CD4-positive, CD25-positive, alpha-beta regulatory T cell (primary cell): Measurements from ENCODE around the gene C1orf159. TPM values are rescaled to one million over a fixed set of nuclear protein-coding genes. Genes with fewer than 3 reads are reported as not detected.

ENCODE experiments used
- ATAC-seq, 2 donors: fragments of 150-1000 bp; cut with Tn5 transposase; one replicate each; pipeline ENCODE4 v1.10.0; 2021; ENCODE audit warnings: low read depth in 2 of 2, moderate number of reproducible peaks in 2 of 2, moderate library complexity in 1 of 2
- DNase-seq, 3 donors: peaks; one replicate each; pipeline versions ENCODE4 v3.0.0 to v3.0.0-alpha.2; 2012 to 2022; ENCODE audit warnings: mixed read lengths in 1 of 3
- H3K27ac ChIP-seq: one replicate; pipeline ENCODE4 v1.7.0; 2013; ENCODE audit warnings: mild to moderate bottlenecking, low read length; ENCODE audit not compliant: insufficient read depth, poor library complexity, severe bottlenecking
- H3K27me3 ChIP-seq: one replicate; pipeline ENCODE4 v1.7.0; 2013; ENCODE audit warnings: low read length; ENCODE audit not compliant: control insufficient read depth, insufficient read depth
- H3K36me3 ChIP-seq: one replicate; pipeline ENCODE4 v1.7.0; 2013; ENCODE audit warnings: mild to moderate bottlenecking, low read length, moderate library complexity; ENCODE audit not compliant: control insufficient read depth, insufficient read depth
- H3K4me1 ChIP-seq: 2 replicates; pipeline ENCODE4 v1.7.0; 2013; ENCODE audit warnings: mild to moderate bottlenecking, low read length; ENCODE audit not compliant: insufficient read depth, control insufficient read depth, poor library complexity, severe bottlenecking
- H3K4me3 ChIP-seq: one replicate; pipeline ENCODE4 v1.7.0; 2013; ENCODE audit warnings: low read depth, mild to moderate bottlenecking, low read length, moderate library complexity
- H3K9me3 ChIP-seq, 2 experiments: 1 replicate in 1 of 2; 2 replicates in 1 of 2; pipeline ENCODE4 v1.7.0; 2013; ENCODE audit warnings: low read length in 2 of 2, mild to moderate bottlenecking in 1 of 2, moderate library complexity in 1 of 2; ENCODE audit not compliant: control insufficient read depth in 2 of 2
- H3K27ac Mint-ChIP-seq, 3 donors: one replicate each; pipeline ENCODE4 v1.8.0; 2020 to 2022; ENCODE audit warnings: mild to moderate bottlenecking in 3 of 3, mixed read lengths in 3 of 3, moderate library complexity in 2 of 3
- H3K27me3 Mint-ChIP-seq: one replicate; pipeline ENCODE4 v1.8.0; 2022; ENCODE audit warnings: mild to moderate bottlenecking, mixed read lengths
- H3K36me3 Mint-ChIP-seq: one replicate; pipeline ENCODE4 v1.8.0; 2020; ENCODE audit warnings: mixed read lengths
- H3K4me1 Mint-ChIP-seq, 4 donors: one replicate each; pipeline ENCODE4 v1.8.0; 2020 to 2022; ENCODE audit warnings: mixed read lengths in 4 of 4, mild to moderate bottlenecking in 1 of 4
- H3K4me3 Mint-ChIP-seq, 4 donors: one replicate each; pipeline ENCODE4 v1.8.0; 2020 to 2022; ENCODE audit warnings: mild to moderate bottlenecking in 4 of 4, mixed read lengths in 4 of 4, moderate library complexity in 3 of 4
- H3K9me3 Mint-ChIP-seq, 7 donors: one replicate each; pipeline ENCODE4 v1.8.0; 2020 to 2022; ENCODE audit warnings: mixed read lengths in 7 of 7, mild to moderate bottlenecking in 3 of 7, moderate library complexity in 2 of 7
- polyA plus RNA-seq, 4 donors: library from polyadenylated mRNA; unstranded; fragments of 300-500 nt; fragmentation: Illumina TruSeq; gene quantifications; one replicate each; pipeline ENCODE4 v1.2.3, GENCODE V29; 2021
- total RNA-seq: library from RNA; stranded (reverse); gene quantifications from one replicate; pipeline ENCODE4 v1.2.3, GENCODE V29; 2022

The C1orf159 gene
- total and polyA plus RNA-seq, 5 donors from 2014 or later, result 3.0 to 20.0 (median 4.9) TPM

- Mint-ChIP-seq H3K36me3 (no peaks in the 10 kb centered on the region), H3K4me3 (no peak overlapping the region), H3K27ac (no peak overlapping the region), H3K9me3 (no peaks in the 10 kb centered on the region), H3K27me3 (peaks cover 6% of the 10 kb centered on the region), H3K4me1 (peaks cover 0 to 6% (median 2%) of the 10 kb centered on the region in 4 donors)
- no peak for DNase-seq
- Histone ChIP-seq H3K4me3 (no peak overlapping the region), H3K27ac (no peak overlapping the region), H3K9me3 (no peaks in the 10 kb centered on the region), H3K4me1 (no peaks in the 10 kb centered on the region), H3K36me3 (no peaks in the 10 kb centered on the region), H3K27me3 (no peaks in the 10 kb centered on the region)
- ATAC-seq, result no peak
Observed at GRCh38 chr1:1127551-1128451, 11.9 kb upstream of the C1orf159 start.

GRCh38 chr1:1125945-1126344 lies 10.1 kb upstream of the C1orf159 start:
- Histone ChIP-seq H3K4me3 (no peak overlapping the region), H3K9me3 (no peaks in the 10 kb centered on the region), H3K27me3 (no peaks in the 10 kb centered on the region), H3K27ac (no peak overlapping the region), H3K4me1 (peaks cover 9% of the 10 kb centered on the region), H3K36me3 (no peaks in the 10 kb centered on the region)
- Mint-ChIP-seq H3K4me3 (no peak overlapping the region), H3K27me3 (peaks cover 6% of the 10 kb centered on the region), H3K27ac (no peak overlapping the region), H3K9me3 (no peaks in the 10 kb centered on the region), H3K36me3 (no peaks in the 10 kb centered on the region), H3K4me1 (peaks cover 0 to 6% (median 2%) of the 10 kb centered on the region in 4 donors)
- ATAC-seq, result no peak
- DNase-seq, result no peak

DNA sequence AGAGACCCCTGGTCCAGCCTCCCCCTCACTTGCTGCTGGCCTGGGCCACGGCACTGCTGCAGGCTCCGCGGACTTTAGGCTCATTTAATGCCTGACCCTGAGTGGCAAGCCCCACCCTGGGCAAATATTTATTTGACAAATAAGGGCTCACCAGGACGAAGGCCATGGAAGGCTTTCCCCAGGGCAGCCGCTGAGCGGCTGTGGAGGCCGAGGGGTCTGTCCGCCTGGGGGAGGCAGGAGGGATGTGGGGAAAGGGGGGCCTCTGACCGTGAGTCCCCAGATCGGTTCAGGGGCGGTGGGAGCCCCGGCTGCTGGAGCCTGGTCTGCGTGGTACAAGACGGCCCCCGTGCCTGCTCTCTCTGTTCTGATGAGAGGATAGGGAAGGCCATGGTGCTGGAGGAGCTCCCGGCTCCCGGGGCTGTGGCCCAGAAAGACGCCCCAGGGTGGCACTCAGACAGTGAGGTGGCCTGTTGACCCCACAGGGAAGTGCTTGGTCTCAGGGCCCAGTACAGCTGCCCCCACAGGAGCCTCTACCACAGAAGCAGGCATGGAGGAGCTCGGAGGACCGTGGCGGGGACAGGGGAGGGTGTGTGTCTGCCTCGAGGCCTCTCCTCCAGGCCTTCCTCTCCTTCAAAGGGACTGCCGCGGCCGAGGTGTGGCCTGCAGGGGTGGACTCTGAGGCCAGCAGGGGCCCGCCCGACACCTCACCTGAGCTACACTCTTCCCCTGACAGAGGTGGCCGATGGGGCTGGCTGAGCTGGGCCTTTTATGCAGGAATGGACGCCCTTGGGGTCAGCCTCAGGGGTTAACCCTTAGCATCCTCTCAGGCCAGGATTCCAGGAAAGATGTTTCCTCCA lies 9.1 kb upstream of the C1orf159 start:
- H3K27ac ChIP-seq, result no peak overlapping the region
- peaks cover 0 to 6% (median 2%) of the 10 kb centered on the region in 4 donors for H3K4me1 Mint-ChIP-seq

GRCh38 chr1:1124508-1124785 lies 8.6 kb upstream of the C1orf159 start:
- peaks cover 9% of the 10 kb centered on the region for H3K4me1 ChIP-seq
- H3K9me3 Mint-ChIP-seq, result no peaks in the 10 kb centered on the region
- H3K4me3 ChIP-seq, result no peak overlapping the region
- H3K9me3 ChIP-seq, result no peaks in the 10 kb centered on the region
- no peaks in the 10 kb centered on the region for H3K27me3 ChIP-seq
- no peak overlapping the region for H3K4me3 Mint-ChIP-seq
- no peaks in the 10 kb centered on the region for H3K36me3 ChIP-seq
- no peak overlapping the region for H3K27ac ChIP-seq
- H3K36me3 Mint-ChIP-seq, result no peaks in the 10 kb centered on the region
- ATAC-seq (no peak), DNase-seq (no peak)
- H3K4me1 Mint-ChIP-seq, result peaks cover 0 to 6% (median 2%) of the 10 kb centered on the region in 4 donors
- no peak overlapping the region for H3K27ac Mint-ChIP-seq
- H3K27me3 Mint-ChIP-seq, result peaks cover 10% of the 10 kb centered on the region

More for the DNA sequence above, 9.1 kb upstream of the C1orf159 start:
- Histone ChIP-seq H3K4me1 (peaks cover 9% of the 10 kb centered on the region), H3K27me3 (no peaks in the 10 kb centered on the region), H3K9me3 (no peaks in the 10 kb centered on the region), H3K4me3 (no peak overlapping the region), H3K36me3 (no peaks in the 10 kb centered on the region)
- DNase-seq (no peak), ATAC-seq (no peak)
- H3K36me3 Mint-ChIP-seq, result no peaks in the 10 kb centered on the region
- no peak overlapping the region for H3K27ac Mint-ChIP-seq
- H3K27me3 Mint-ChIP-seq, result peaks cover 10% of the 10 kb centered on the region
- no peaks in the 10 kb centered on the region for H3K9me3 Mint-ChIP-seq
- H3K4me3 Mint-ChIP-seq, result peak overlapping the region in 1 of 4 donors; percentile 10

DNA sequence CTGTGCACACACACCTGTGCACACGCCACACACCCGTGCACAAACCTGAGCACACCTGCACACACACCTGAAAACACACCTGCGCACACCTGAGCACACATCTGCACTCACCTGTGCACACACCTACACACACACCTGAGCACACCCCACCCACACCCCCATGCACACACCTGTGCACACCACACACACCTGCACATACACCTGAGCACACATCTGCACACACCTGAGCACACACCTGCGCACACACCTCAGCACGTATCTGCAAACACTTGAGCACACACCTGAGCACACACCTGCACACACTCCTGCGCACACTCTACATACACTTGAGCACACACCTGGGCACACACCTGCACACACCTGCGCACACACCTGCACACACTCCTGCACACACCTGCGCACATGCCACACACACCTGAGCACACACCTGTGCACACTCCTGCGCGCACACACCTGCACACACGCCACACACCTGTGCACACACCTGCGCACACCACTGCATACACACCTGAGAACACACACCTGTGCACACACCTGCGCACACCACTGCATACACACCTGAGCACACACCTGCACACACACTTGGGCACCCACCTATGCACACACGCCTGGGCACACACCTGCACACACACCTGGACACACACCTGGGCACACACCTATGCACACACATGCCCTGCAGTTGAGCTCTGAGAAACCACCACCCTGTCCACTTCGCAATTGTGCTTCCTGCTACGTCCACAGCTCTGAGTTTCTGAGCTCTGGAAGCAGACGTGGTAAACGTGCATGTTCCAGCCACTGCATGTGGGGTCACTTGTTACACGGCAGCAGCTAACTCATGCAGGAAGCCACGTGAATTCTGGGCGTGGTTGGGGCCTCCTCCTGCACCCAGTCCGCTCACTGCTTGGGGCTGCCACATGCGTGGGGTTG lies 8.0 kb upstream of the C1orf159 start:
- Histone ChIP-seq H3K4me3 (no peak overlapping the region), H3K27ac (no peak overlapping the region), H3K36me3 (no peaks in the 10 kb centered on the region), H3K4me1 (peaks cover 9% of the 10 kb centered on the region), H3K9me3 (no peaks in the 10 kb centered on the region), H3K27me3 (no peaks in the 10 kb centered on the region)
- H3K27ac Mint-ChIP-seq, result peak overlapping the region in 2 of 3 donors; percentile 54 to 86
- no peaks in the 10 kb centered on the region for H3K9me3 Mint-ChIP-seq
- H3K4me3 Mint-ChIP-seq, result peak overlapping the region in 2 of 4 donors; percentile 44 to 51
- H3K4me1 Mint-ChIP-seq, result peaks cover 0 to 6% (median 2%) of the 10 kb centered on the region in 4 donors
- H3K36me3 Mint-ChIP-seq, result no peaks in the 10 kb centered on the region
- ATAC-seq (no peak), DNase-seq (no peak)
- peaks cover 10% of the 10 kb centered on the region for H3K27me3 Mint-ChIP-seq

- Mint-ChIP-seq H3K27me3 (peaks cover 10% of the 10 kb centered on the region), H3K4me1 (peaks cover 0 to 6% (median 2%) of the 10 kb centered on the region in 4 donors), H3K36me3 (no peaks in the 10 kb centered on the region), H3K9me3 (no peaks in the 10 kb centered on the region), H3K27ac (no peak overlapping the region), H3K4me3 (no peak overlapping the region)
- Histone ChIP-seq H3K27ac (no peak overlapping the region), H3K27me3 (no peaks in the 10 kb centered on the region), H3K9me3 (no peaks in the 10 kb centered on the region), H3K4me1 (peaks cover 9% of the 10 kb centered on the region), H3K36me3 (no peaks in the 10 kb centered on the region), H3K4me3 (no peak overlapping the region)
- ATAC-seq (no peak), DNase-seq (no peak)
Observed at GRCh38 chr1:1122981-1123480, 7.1 kb upstream of the C1orf159 start.
